ENCODE data around the gene SNRNP35.

The SNRNP35 gene

DNA sequence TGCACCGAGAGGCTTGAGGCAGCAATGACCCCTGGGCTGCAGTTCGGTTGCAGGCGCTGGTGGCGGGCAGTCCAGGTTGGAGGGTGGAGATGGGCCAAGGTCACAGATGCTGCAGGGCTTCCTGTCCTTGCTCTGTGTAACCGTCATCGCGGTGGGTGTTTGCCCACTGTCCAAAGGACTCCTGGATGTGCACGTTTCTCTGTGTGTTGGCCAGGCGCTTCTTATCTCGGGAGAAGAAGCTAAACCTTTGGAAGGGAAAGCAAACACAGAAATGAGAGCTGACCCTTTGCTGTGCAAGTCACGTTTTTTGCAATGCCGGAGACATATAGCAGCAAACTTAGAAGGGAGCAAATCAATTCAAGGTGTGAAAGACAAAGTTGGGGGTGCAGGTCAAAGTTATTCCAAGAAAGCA lies 14.5 kb downstream of the SNRNP35 start:
- Histone ChIP-seq H4K5ac (ENCODE audit: low read length) (no peak overlapping the region), H3K79me1 (ENCODE audit: low read length) (no peaks in the 10 kb centered on the region), H4K8ac (ENCODE audit: low read depth, low read length) (no peak overlapping the region), H3K23ac (ENCODE audit: low read length) (no peak overlapping the region), H3K27ac (ENCODE audit: low read depth, low read length) (no peak overlapping the region), H3K27me3 (ENCODE audit: insufficient read depth, low read length, poor library complexity) (no peaks in the 10 kb centered on the region), H2BK5ac (ENCODE audit: low read length) (no peak overlapping the region), H2BK120ac (ENCODE audit: low read depth, low read length) (no peak overlapping the region), H3K18ac (ENCODE audit: low read length) (no peak overlapping the region), H3K56ac (ENCODE audit: low read length) (no peak overlapping the region), H3K9ac (ENCODE audit: low read length) (no peak overlapping the region), H2BK15ac (replicated peaks; ENCODE audit: low read depth) (no peak overlapping the region), H2AK5ac (ENCODE audit: low read length) (no peak overlapping the region), H3K4me1 (ENCODE audit: control insufficient read depth, low read depth, low read length) (no peaks in the 10 kb centered on the region), H3K79me2 (ENCODE audit: control insufficient read depth, insufficient read depth, low read length) (no peaks in the 10 kb centered on the region), H3K36me3 (ENCODE audit: control insufficient read depth, insufficient read depth, low read length) (peaks cover 2% of the 10 kb centered on the region), H3K4me3 (ENCODE audit: low read length) (no peak overlapping the region), H3K4me2 (ENCODE audit: low read length) (no peak overlapping the region), H3K4ac (ENCODE audit: low read depth, low read length) (no peak overlapping the region)
- WGBS (ENCODE audit: extremely low coverage, insufficient coverage, low lambda C conversion rate) = no CpG with 5 or more reads among the region's 12 CpGs
- no peak for DNase-seq

DNA sequence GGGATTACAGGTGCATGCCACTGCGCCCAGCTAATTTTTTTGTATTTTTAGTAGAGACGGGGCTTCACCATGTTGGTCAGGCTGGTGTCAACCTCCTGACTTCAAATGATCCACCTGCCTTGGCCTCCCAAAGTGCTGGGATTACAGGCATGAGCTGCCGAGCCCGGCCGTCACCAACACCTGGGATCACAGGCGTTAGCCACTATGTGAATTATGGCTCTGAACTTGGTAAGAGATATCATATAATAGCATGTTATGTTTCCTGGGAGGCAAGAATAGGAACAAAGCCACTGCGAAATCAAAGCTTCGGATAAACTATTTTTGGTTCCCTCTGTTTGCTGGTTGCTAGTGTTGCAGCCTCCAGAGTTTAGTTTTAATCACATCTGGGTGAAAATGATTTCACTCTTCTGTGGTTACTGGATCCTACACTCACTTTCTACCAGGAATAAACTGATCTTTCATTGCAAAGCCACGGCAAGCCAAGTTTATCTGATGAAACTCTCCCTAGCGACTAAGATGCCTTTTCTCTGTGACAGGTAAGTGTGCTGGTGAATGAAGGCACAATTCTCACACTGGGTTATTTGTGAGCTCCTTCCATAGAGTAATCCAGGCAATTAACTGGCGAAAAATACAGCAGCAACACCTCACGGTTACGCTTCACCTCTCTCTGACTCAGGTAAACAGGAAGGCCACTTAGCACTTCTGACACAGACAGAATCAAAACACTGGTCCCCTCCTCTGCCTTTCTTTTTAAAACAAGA lies 16.7 kb downstream of the SNRNP35 start:
- Histone ChIP-seq H3K27ac (ENCODE audit: low read depth, low read length) (no peak overlapping the region), H3K4me3 (ENCODE audit: low read length) (no peak overlapping the region), H3K27me3 (ENCODE audit: insufficient read depth, low read length, poor library complexity) (no peaks in the 10 kb centered on the region), H4K8ac (ENCODE audit: low read depth, low read length) (no peak overlapping the region), H3K56ac (ENCODE audit: low read length) (no peak overlapping the region), H3K18ac (ENCODE audit: low read length) (no peak overlapping the region), H3K4me2 (ENCODE audit: low read length) (no peak overlapping the region), H2AK5ac (ENCODE audit: low read length) (no peak overlapping the region), H3K79me1 (ENCODE audit: low read length) (no peaks in the 10 kb centered on the region), H3K4ac (ENCODE audit: low read depth, low read length) (no peak overlapping the region), H3K9ac (ENCODE audit: low read length) (no peak overlapping the region), H3K4me1 (ENCODE audit: control insufficient read depth, low read depth, low read length) (no peaks in the 10 kb centered on the region), H2BK15ac (replicated peaks; ENCODE audit: low read depth) (no peak overlapping the region), H2BK120ac (ENCODE audit: low read depth, low read length) (no peak overlapping the region), H3K79me2 (ENCODE audit: control insufficient read depth, insufficient read depth, low read length) (no peaks in the 10 kb centered on the region), H2BK5ac (ENCODE audit: low read length) (no peak overlapping the region), H3K23ac (ENCODE audit: low read length) (no peak overlapping the region), H3K36me3 (ENCODE audit: control insufficient read depth, insufficient read depth, low read length) (peaks cover 2% of the 10 kb centered on the region), H4K5ac (ENCODE audit: low read length) (no peak overlapping the region)
- WGBS (ENCODE audit: extremely low coverage, insufficient coverage, low lambda C conversion rate) = no CpG with 5 or more reads among the region's 13 CpGs
- DNase-seq = no peak

DNA sequence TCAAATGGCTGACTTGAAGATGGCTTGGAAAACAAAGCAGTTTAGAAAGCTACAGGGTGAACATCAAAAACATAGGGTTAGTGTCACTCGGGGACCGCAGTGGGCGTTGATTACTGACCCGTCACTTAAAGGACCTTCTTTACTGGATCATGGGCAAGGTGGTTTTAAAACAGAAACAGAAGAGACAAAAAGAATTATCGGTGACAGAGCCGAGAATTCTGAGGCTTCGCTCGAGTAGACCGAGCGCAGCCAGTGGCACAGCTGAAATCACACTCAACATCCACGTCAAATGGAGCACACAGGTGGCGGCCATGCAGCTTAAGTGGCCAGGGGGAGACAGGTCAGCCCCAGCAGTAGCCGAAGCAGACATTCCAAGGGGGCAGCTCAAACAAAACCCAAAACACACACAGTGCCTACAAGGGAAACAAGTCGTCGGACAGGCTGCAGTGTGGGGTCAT lies 17.3 kb downstream of the SNRNP35 start:
- Histone ChIP-seq H4K5ac (ENCODE audit: low read length) (no peak overlapping the region), H3K4me3 (ENCODE audit: low read length) (no peak overlapping the region), H2BK5ac (ENCODE audit: low read length) (no peak overlapping the region), H3K79me1 (ENCODE audit: low read length) (no peaks in the 10 kb centered on the region), H3K18ac (ENCODE audit: low read length) (no peak overlapping the region), H3K4me1 (ENCODE audit: control insufficient read depth, low read depth, low read length) (no peaks in the 10 kb centered on the region), H3K36me3 (ENCODE audit: control insufficient read depth, insufficient read depth, low read length) (peaks cover 2% of the 10 kb centered on the region), H2AK5ac (ENCODE audit: low read length) (no peak overlapping the region), H3K4ac (ENCODE audit: low read depth, low read length) (no peak overlapping the region), H2BK120ac (ENCODE audit: low read depth, low read length) (no peak overlapping the region), H3K56ac (ENCODE audit: low read length) (no peak overlapping the region), H3K27ac (ENCODE audit: low read depth, low read length) (no peak overlapping the region), H3K4me2 (ENCODE audit: low read length) (no peak overlapping the region), H3K79me2 (ENCODE audit: control insufficient read depth, insufficient read depth, low read length) (no peaks in the 10 kb centered on the region), H3K9ac (ENCODE audit: low read length) (no peak overlapping the region), H2BK15ac (replicated peaks; ENCODE audit: low read depth) (no peak overlapping the region), H3K27me3 (ENCODE audit: insufficient read depth, low read length, poor library complexity) (no peaks in the 10 kb centered on the region), H3K23ac (ENCODE audit: low read length) (no peak overlapping the region), H4K8ac (ENCODE audit: low read depth, low read length) (no peak overlapping the region)
- no CpG with 5 or more reads among the region's 15 CpGs for WGBS (ENCODE audit: extremely low coverage, insufficient coverage, low lambda C conversion rate)
- DNase-seq = no peak

DNA sequence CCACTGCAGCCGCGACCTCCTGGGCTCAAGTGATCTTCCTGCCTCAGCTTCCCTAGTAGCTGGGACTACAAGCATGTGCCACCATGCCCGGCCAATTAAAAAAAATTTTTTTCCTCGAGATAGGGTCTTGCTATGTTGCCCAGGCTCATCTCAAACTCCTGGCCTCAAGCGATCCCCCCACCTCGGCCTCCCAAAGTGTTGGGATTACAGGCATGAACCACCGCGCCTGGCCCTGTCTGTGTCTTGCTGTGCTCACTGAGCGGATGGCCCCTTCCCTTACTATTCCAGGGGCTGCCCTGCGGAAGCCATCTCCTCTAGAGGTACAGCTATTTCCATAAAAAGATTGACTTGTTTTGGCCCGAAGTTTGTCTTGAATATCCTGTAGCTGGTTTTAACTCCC lies 20.1 kb downstream of the SNRNP35 start:
- Histone ChIP-seq H4K8ac (ENCODE audit: low read depth, low read length) (no peak overlapping the region), H3K36me3 (ENCODE audit: control insufficient read depth, insufficient read depth, low read length) (no peaks in the 10 kb centered on the region), H2BK15ac (replicated peaks; ENCODE audit: low read depth) (no peak overlapping the region), H3K9ac (ENCODE audit: low read length) (no peak overlapping the region), H3K79me2 (ENCODE audit: control insufficient read depth, insufficient read depth, low read length) (no peaks in the 10 kb centered on the region), H3K23ac (ENCODE audit: low read length) (no peak overlapping the region), H3K4me2 (ENCODE audit: low read length) (no peak overlapping the region), H3K79me1 (ENCODE audit: low read length) (no peaks in the 10 kb centered on the region), H2BK120ac (ENCODE audit: low read depth, low read length) (no peak overlapping the region), H2AK5ac (ENCODE audit: low read length) (no peak overlapping the region), H2BK5ac (ENCODE audit: low read length) (no peak overlapping the region), H3K4ac (ENCODE audit: low read depth, low read length) (no peak overlapping the region), H3K4me3 (ENCODE audit: low read length) (no peak overlapping the region), H3K27ac (ENCODE audit: low read depth, low read length) (no peak overlapping the region), H4K5ac (ENCODE audit: low read length) (no peak overlapping the region), H3K27me3 (ENCODE audit: insufficient read depth, low read length, poor library complexity) (no peaks in the 10 kb centered on the region), H3K56ac (ENCODE audit: low read length) (no peak overlapping the region), H3K18ac (ENCODE audit: low read length) (no peak overlapping the region), H3K4me1 (ENCODE audit: control insufficient read depth, low read depth, low read length) (no peaks in the 10 kb centered on the region)
- no peak for DNase-seq
- no CpG with 5 or more reads among the region's 11 CpGs for WGBS (ENCODE audit: extremely low coverage, insufficient coverage, low lambda C conversion rate)

DNA sequence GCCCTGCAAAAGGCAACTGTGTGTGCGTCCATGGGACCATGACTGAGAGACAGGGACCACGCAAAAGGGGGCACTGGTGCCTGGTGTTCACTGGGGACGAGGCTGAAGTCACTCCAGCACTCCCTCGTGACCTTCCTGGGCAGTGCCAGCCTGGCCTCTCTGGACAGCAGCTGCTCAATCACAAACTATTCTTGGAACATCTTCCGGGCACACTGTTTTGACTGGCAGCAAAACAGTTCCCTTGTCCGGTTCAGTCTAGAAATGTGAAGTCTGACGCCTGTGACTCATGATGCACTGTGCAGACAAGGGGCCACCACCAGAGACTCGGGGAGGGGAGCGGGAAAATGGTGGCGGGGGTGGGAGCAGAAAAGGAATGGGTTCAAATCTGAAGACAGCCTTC lies 20.8 kb downstream of the SNRNP35 start:
- no CpG with 5 or more reads among the region's 10 CpGs for WGBS (ENCODE audit: extremely low coverage, insufficient coverage, low lambda C conversion rate)
- Histone ChIP-seq H2BK120ac (ENCODE audit: low read depth, low read length) (no peak overlapping the region), H3K4me3 (ENCODE audit: low read length) (no peak overlapping the region), H3K4me2 (ENCODE audit: low read length) (no peak overlapping the region), H4K8ac (ENCODE audit: low read depth, low read length) (no peak overlapping the region), H2BK15ac (replicated peaks; ENCODE audit: low read depth) (no peak overlapping the region), H3K4ac (ENCODE audit: low read depth, low read length) (no peak overlapping the region), H4K5ac (ENCODE audit: low read length) (no peak overlapping the region), H3K18ac (ENCODE audit: low read length) (no peak overlapping the region), H3K27ac (ENCODE audit: low read depth, low read length) (no peak overlapping the region), H3K79me1 (ENCODE audit: low read length) (no peaks in the 10 kb centered on the region), H3K23ac (ENCODE audit: low read length) (no peak overlapping the region), H3K79me2 (ENCODE audit: control insufficient read depth, insufficient read depth, low read length) (no peaks in the 10 kb centered on the region), H3K56ac (ENCODE audit: low read length) (no peak overlapping the region), H3K36me3 (ENCODE audit: control insufficient read depth, insufficient read depth, low read length) (no peaks in the 10 kb centered on the region), H3K27me3 (ENCODE audit: insufficient read depth, low read length, poor library complexity) (no peaks in the 10 kb centered on the region), H3K9ac (ENCODE audit: low read length) (no peak overlapping the region), H2AK5ac (ENCODE audit: low read length) (no peak overlapping the region), H3K4me1 (ENCODE audit: control insufficient read depth, low read depth, low read length) (no peaks in the 10 kb centered on the region), H2BK5ac (ENCODE audit: low read length) (no peak overlapping the region)
- DNase-seq = no peak

All from mesendoderm (in vitro differentiated cells).